Subcutaneous abdominal adipose tissue (tissue), 5 donors: ENCODE data around the gene NAA16.
"Not testable (repeated sequence)": the region's sequence is repeated elsewhere in the genome, so short reads cannot be mapped to it uniquely, and the experiment has no call there.

Experiments
- H3K27ac ChIP-seq: one replicate; pipeline ENCODE4 v1.7.0; 2013; ENCODE audit warnings: low read depth, mild to moderate bottlenecking, inconsistent platforms, low read length, moderate library complexity
- H3K27me3 ChIP-seq, 5 donors: one replicate each; pipeline ENCODE4 v1.7.0; 2013; ENCODE audit warnings: low read length in 5 of 5, inconsistent platforms in 1 of 5; ENCODE audit not compliant: control insufficient read depth in 5 of 5, insufficient read depth in 4 of 5
- H3K36me3 ChIP-seq, 5 donors: one replicate each; pipeline ENCODE4 v1.7.0; 2013; ENCODE audit warnings: low read length in 5 of 5; ENCODE audit not compliant: control insufficient read depth in 5 of 5, insufficient read depth in 5 of 5
- H3K4me1 ChIP-seq, 5 donors: one replicate each; pipeline ENCODE4 v1.7.0; 2013; ENCODE audit warnings: low read length in 5 of 5, mild to moderate bottlenecking in 3 of 5, moderate library complexity in 1 of 5; ENCODE audit not compliant: control insufficient read depth in 5 of 5, insufficient read depth in 5 of 5
- H3K4me3 ChIP-seq, 5 donors: one replicate each; pipeline ENCODE4 v1.7.0; 2013; ENCODE audit warnings: low read length in 5 of 5, low read depth in 1 of 5
- H3K9ac ChIP-seq, 5 donors: one replicate each; pipeline ENCODE4 v1.7.0; 2013; ENCODE audit warnings: low read length in 5 of 5, mild to moderate bottlenecking in 4 of 5, moderate library complexity in 3 of 5
- H3K9me3 ChIP-seq, 5 donors: one replicate each; pipeline ENCODE4 v1.7.0; 2013; ENCODE audit warnings: low read length in 5 of 5; ENCODE audit not compliant: control insufficient read depth in 5 of 5
- donor health status: healthy.
- donor health status: healthy.
- donor health status: healthy.
- donor health status: healthy.
- donor health status: healthy.

Gene NAA16

GRCh38 chr13:41345914-41346589 lies 35.0 kb downstream of the NAA16 start:
- Histone ChIP-seq H3K4me1 (no peaks in the 10 kb centered on the region), H3K4me3 (no peak overlapping the region), H3K27ac (no peak overlapping the region), H3K36me3 (peaks cover 4 to 24% (median 17%) of the 10 kb centered on the region in 5 donors), H3K9ac (no peak overlapping the region), H3K9me3 (no peaks in the 10 kb centered on the region), H3K27me3 (no peaks in the 10 kb centered on the region)

- Histone ChIP-seq H3K36me3 (peaks cover 0 to 11% (median 6%) of the 10 kb centered on the region in 5 donors), H3K9ac (no peak overlapping the region), H3K4me1 (peaks cover 0 to 5% (median 0%) of the 10 kb centered on the region in 5 donors), H3K9me3 (no peaks in the 10 kb centered on the region), H3K27ac (no peak overlapping the region), H3K27me3 (no peaks in the 10 kb centered on the region), H3K4me3 (no peak overlapping the region)
Observed at GRCh38 chr13:41352935-41353840, 42.1 kb downstream of the NAA16 start.

- no peaks in the 10 kb centered on the region for H3K27me3 ChIP-seq
- peaks cover 0 to 5% (median 0%) of the 10 kb centered on the region in 5 donors for H3K4me1 ChIP-seq
- peaks cover 0 to 15% (median 12%) of the 10 kb centered on the region in 5 donors for H3K36me3 ChIP-seq
- H3K27ac ChIP-seq = no peak overlapping the region
- no peak overlapping the region for H3K4me3 ChIP-seq
- H3K9ac ChIP-seq = no peak overlapping the region
- no peaks in the 10 kb centered on the region for H3K9me3 ChIP-seq
Observed at GRCh38 chr13:41354416-41354815, 43.3 kb downstream of the NAA16 start.

DNA sequence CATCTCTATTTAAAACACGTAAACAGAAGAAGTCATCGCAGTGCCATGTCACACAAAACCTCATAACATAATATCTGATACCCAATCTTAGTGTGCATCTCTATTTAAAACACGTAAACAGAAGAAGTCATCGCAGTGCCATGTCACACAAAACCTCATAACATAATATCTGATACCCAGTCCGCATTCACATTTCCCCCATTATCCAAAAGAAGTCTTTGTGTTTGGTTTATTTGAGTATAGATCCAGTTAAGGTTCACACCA lies 45.2 kb downstream of the NAA16 start:
- not testable (repeated sequence) for H3K4me1 ChIP-seq, H3K27me3 ChIP-seq, H3K4me3 ChIP-seq, H3K27ac ChIP-seq, H3K9me3 ChIP-seq, H3K9ac ChIP-seq
- peaks cover 3 to 23% (median 15%) of the 10 kb centered on the region in 5 donors for H3K36me3 ChIP-seq

DNA sequence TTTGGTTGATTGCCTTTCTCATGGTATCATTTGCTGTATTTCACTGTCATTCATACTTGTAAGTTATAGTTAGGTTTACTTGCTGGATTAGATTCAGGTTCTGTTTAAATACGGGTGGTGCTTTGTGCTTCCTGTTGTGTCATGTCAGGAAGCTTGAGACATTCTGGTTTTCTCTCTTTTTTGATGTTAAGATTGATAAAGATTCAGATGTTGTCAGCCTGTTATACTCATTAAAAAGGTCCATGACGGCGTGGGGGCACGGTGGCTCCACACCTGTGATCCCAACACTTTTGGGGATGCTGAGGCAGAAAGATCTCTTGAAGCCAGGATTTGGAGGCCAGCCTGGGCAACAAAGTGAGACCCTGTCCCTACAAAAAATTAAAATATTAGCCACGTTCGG lies 45.7 kb downstream of the NAA16 start:
- Histone ChIP-seq H3K4me3 (no peak overlapping the region), H3K9me3 (no peaks in the 10 kb centered on the region), H3K9ac (no peak overlapping the region), H3K27me3 (no peaks in the 10 kb centered on the region), H3K27ac (no peak overlapping the region), H3K4me1 (peaks cover 0 to 5% (median 0%) of the 10 kb centered on the region in 5 donors), H3K36me3 (peaks cover 3 to 24% (median 16%) of the 10 kb centered on the region in 5 donors)

GRCh38 chr13:41361491-41361890 lies 50.4 kb downstream of the NAA16 start:
- peaks cover 0 to 5% (median 0%) of the 10 kb centered on the region in 5 donors for H3K4me1 ChIP-seq
- H3K4me3 ChIP-seq = no peak overlapping the region
- H3K9ac ChIP-seq = no peak overlapping the region
- H3K9me3 ChIP-seq = no peaks in the 10 kb centered on the region
- H3K27ac ChIP-seq = no peak overlapping the region
- no peaks in the 10 kb centered on the region for H3K27me3 ChIP-seq
- H3K36me3 ChIP-seq = peaks cover 15 to 44% (median 27%) of the 10 kb centered on the region in 5 donors

GRCh38 chr13:41364043-41364442 lies 53.0 kb downstream of the NAA16 start:
- Histone ChIP-seq H3K4me3 (no peak overlapping the region), H3K27me3 (no peaks in the 10 kb centered on the region), H3K36me3 (peaks cover 16 to 57% (median 36%) of the 10 kb centered on the region in 5 donors), H3K27ac (no peak overlapping the region), H3K4me1 (no peaks in the 10 kb centered on the region), H3K9me3 (no peaks in the 10 kb centered on the region), H3K9ac (no peak overlapping the region)

GRCh38 chr13:41365631-41366030 lies 54.6 kb downstream of the NAA16 start:
- Histone ChIP-seq H3K4me1 (no peaks in the 10 kb centered on the region), H3K27me3 (no peaks in the 10 kb centered on the region), H3K27ac (no peak overlapping the region), H3K36me3 (peaks cover 23 to 60% (median 45%) of the 10 kb centered on the region in 5 donors), H3K4me3 (no peak overlapping the region), H3K9ac (no peak overlapping the region), H3K9me3 (no peaks in the 10 kb centered on the region)

DNA sequence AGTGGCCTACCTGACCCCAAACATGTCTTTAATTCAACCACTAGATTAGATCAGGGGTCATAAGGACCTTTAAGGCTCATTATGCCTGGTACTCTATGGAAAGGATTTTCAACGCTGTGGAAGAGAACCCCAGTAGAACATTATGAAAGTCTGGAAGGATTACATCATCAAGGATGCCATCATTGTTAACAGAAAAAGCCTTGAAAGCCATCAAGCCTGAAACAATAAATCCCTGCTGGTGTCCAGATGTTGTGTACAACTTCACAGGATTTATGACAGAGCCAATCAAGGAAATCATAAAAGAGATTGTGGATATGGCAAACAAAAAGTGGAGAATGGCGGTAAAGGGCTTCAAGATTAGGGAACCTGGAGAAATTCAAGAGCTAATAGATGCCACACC lies 59.7 kb downstream of the NAA16 start:
- no peak overlapping the region for H3K27ac ChIP-seq
- H3K4me1 ChIP-seq = no peaks in the 10 kb centered on the region
- H3K36me3 ChIP-seq = peaks cover 31 to 70% (median 49%) of the 10 kb centered on the region in 5 donors
- no peaks in the 10 kb centered on the region for H3K9me3 ChIP-seq
- H3K4me3 ChIP-seq = no peak overlapping the region
- no peaks in the 10 kb centered on the region for H3K27me3 ChIP-seq
- H3K9ac ChIP-seq = no peak overlapping the region

DNA sequence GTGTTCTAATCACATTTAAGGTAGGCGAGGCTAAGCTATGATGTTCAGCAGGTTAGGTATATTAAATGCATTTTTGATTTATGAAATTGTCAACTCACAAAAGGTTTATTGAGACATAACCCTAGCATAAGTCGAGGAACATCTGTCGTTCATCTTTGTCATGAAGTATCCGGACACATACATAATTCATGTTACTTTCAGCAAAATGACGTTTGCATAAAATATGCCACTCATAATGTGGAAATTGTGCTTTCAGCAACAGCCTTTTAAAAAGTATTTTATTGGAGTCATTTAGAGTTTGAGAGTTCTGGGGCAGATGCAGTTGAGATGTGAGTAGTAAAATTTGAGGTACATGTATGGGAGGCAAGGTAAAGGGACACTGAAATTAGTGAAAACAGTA lies 66.4 kb downstream of the NAA16 start:
- no peaks in the 10 kb centered on the region for H3K9me3 ChIP-seq
- no peak overlapping the region for H3K4me3 ChIP-seq
- no peaks in the 10 kb centered on the region for H3K27me3 ChIP-seq
- no peak overlapping the region for H3K9ac ChIP-seq
- H3K4me1 ChIP-seq = no peaks in the 10 kb centered on the region
- H3K36me3 ChIP-seq = peaks cover 20 to 41% (median 26%) of the 10 kb centered on the region in 5 donors
- H3K27ac ChIP-seq = no peak overlapping the region
